CD4-positive, alpha-beta T cell treated with Interleukin-15 for 4 hours (primary cell): Measurements from ENCODE around the gene PISD.
A peak's percentile ranks its signal among the peaks of the same experiment; 100 is the strongest.
"Not testable (repeated sequence)": the region's sequence is repeated elsewhere in the genome, so short reads cannot be mapped to it uniquely, and the experiment has no call there.

Source experiments
- DNase-seq: peaks from one replicate; pipeline ENCODE4 v3.0.0-alpha.2; 2020; ENCODE audit warnings: low spot score

The PISD gene

GRCh38 chr22:31661851-31662667, at the start of gene PISD:
Gene PISD, minus strand, starts transcription at chr22:31662215. Its CDS starts 7 bp downstream, at chr22:31662208.
- DNase-seq = peak; percentile 97

GRCh38 chr22:31711226-31711625, 49.2 kb upstream of the PISD start:
- DNase-seq = not testable (repeated sequence)

- DNase-seq = no peak
These were observed 45.5 kb upstream of the PISD start for GRCh38 chr22:31707519-31707918.

- DNase-seq = no peak
These were observed 33.4 kb upstream of the PISD start for GRCh38 chr22:31695423-31695822.

- not testable (repeated sequence) for DNase-seq
These were observed 32.0 kb upstream of the PISD start for GRCh38 chr22:31694046-31694445.

- DNase-seq = peak; percentile 42
These were observed 30.3 kb upstream of the PISD start for GRCh38 chr22:31692186-31692886.

- DNase-seq = no peak
These were observed 29.4 kb upstream of the PISD start for GRCh38 chr22:31691408-31691807.

GRCh38 chr22:31683181-31684105, 21.4 kb upstream of the PISD start:
- no peak for DNase-seq

- no peak for DNase-seq
These were observed 20.7 kb upstream of the PISD start for GRCh38 chr22:31682751-31683150.

GRCh38 chr22:31681349-31682345, 19.6 kb upstream of the PISD start:
- DNase-seq = no peak

GRCh38 chr22:31680861-31681341, 18.9 kb upstream of the PISD start:
- DNase-seq = no peak

- DNase-seq = no peak
These were observed 16.7 kb upstream of the PISD start for GRCh38 chr22:31678748-31679147.

- DNase-seq = peak; percentile 95
These were observed 14.7 kb upstream of the PISD start for GRCh38 chr22:31676700-31677099.

- not testable (repeated sequence) for DNase-seq
These were observed 12.2 kb upstream of the PISD start for GRCh38 chr22:31674219-31674618.

GRCh38 chr22:31668849-31669248, 6.8 kb upstream of the PISD start:
- DNase-seq = not testable (repeated sequence)

GRCh38 chr22:31662668-31663037, 638 bp upstream of the PISD start:
- DNase-seq = no peak

GRCh38 chr22:31660860-31661341, 1.1 kb downstream of the PISD start:
- peak; percentile 68 for DNase-seq

- DNase-seq = no peak
These were observed 2.8 kb downstream of the PISD start for GRCh38 chr22:31659246-31659645.

GRCh38 chr22:31654408-31654807, 7.6 kb downstream of the PISD start:
- no peak for DNase-seq

- no peak for DNase-seq
These were observed 8.1 kb downstream of the PISD start for GRCh38 chr22:31653944-31654343.
